Activated CD8-positive, alpha-beta memory T cell treated with anti-CD3 and anti-CD28 coated beads for 1 hour (primary cell): ENCODE data around the gene JOSD1.

Source experiments
- DNase-seq, 2 donors: peaks; one replicate each; pipeline ENCODE4 v3.0.0-alpha.2; 2020; ENCODE audit warnings: low read depth in 1 of 2; ENCODE audit errors: extremely low read depth in 1 of 2

JOSD1 gene

GRCh38 chr22:38700789-38701628 lies at the start of gene JOSD1:
TSS of gene JOSD1 (minus strand) at chr22:38700943. CDS start at chr22:38699987, 956 bp downstream.
- peak; percentile 96 to 99 for DNase-seq

- DNase-seq: no peak
Observed at GRCh38 chr22:38750104-38750503, 49.4 kb upstream of the JOSD1 start.

GRCh38 chr22:38748487-38749136 lies 47.9 kb upstream of the JOSD1 start:
- DNase-seq: no peak

GRCh38 chr22:38745676-38746460 lies 45.1 kb upstream of the JOSD1 start:
- DNase-seq: no peak

GRCh38 chr22:38744981-38745380 lies 44.2 kb upstream of the JOSD1 start:
- no peak for DNase-seq

GRCh38 chr22:38742176-38742942 lies 41.6 kb upstream of the JOSD1 start:
- DNase-seq: no peak

GRCh38 chr22:38741576-38741975 lies 40.8 kb upstream of the JOSD1 start:
- DNase-seq: no peak

- DNase-seq: no peak
Observed at GRCh38 chr22:38741166-38741565, 40.4 kb upstream of the JOSD1 start.

- DNase-seq: no peak
Observed at GRCh38 chr22:38740754-38741153, 40.0 kb upstream of the JOSD1 start.

GRCh38 chr22:38740116-38740723 lies 39.5 kb upstream of the JOSD1 start:
- no peak for DNase-seq

GRCh38 chr22:38739300-38740055 lies 38.7 kb upstream of the JOSD1 start:
- no peak for DNase-seq

- DNase-seq: no peak
Observed at GRCh38 chr22:38738475-38739070, 37.8 kb upstream of the JOSD1 start.

GRCh38 chr22:38737302-38738060 lies 36.7 kb upstream of the JOSD1 start:
- no peak for DNase-seq

- DNase-seq: no peak
Observed at GRCh38 chr22:38736257-38736570, 35.5 kb upstream of the JOSD1 start.

- DNase-seq: no peak
Observed at GRCh38 chr22:38735465-38736256, 34.9 kb upstream of the JOSD1 start.

GRCh38 chr22:38735126-38735464 lies 34.4 kb upstream of the JOSD1 start:
- DNase-seq: no peak

GRCh38 chr22:38734421-38735100 lies 33.8 kb upstream of the JOSD1 start:
- DNase-seq: no peak
